HL-60 (cell line): ENCODE results near the gene TAF5L.

Experiments used
- GABPA ChIP-seq: IDR thresholded peaks from 2 replicates; pipeline ENCODE4 v1.6.1; 2012; ENCODE audit warnings: low read depth
- POLR2AphosphoS5 ChIP-seq: IDR thresholded peaks from 2 replicates; pipeline ENCODE4 v1.6.1; 2012; ENCODE audit warnings: low read depth
- SPI1 ChIP-seq: IDR thresholded peaks from 2 replicates; pipeline ENCODE4 v1.6.1; 2012; ENCODE audit warnings: low read depth, mild to moderate bottlenecking, borderline replicate concordance
- TF ChIP-seq, protein P1 (sequence below): IDR thresholded peaks from one replicate; pipeline ENCODE4 v1.5.1; 2011; ENCODE audit warnings: low read length, control low read depth, inconsistent platforms; ENCODE audit not compliant: insufficient read depth
- TF ChIP-seq, protein P2 (sequence below): IDR thresholded peaks from 2 replicates; pipeline ENCODE4 v1.6.1; 2012; ENCODE audit warnings: low read depth; ENCODE audit not compliant: insufficient replicate concordance

DNA sequence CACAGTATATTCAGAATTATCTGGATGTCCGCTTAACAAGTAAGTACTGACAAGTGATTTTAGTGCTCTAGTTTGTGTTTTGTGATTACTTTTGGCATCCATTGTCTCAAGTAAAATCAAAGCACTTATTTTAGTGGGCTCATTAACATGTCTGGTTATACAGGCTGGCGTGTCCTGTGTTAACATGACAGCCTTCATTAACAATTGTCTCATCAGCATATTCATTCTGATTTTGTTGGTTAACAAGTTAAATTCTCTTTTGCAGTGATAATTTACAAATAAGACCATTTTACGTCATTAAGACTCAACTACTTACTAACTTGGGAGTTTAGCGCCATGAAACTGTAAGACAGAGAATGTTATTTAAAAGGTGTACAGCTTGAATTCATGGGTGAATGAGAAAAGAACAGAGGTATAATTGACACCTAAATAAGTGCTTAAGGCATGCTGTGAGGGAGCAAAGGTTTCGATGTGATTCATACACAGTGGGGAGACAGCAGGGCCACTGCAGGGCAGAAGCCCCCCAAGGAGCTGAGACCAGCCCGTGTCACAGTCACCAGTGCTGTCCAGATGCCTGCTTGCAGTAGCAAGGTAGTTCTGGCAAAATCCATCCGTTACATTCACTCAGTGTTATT is 22.4 kb downstream of the TAF5L start:
- no peak for TF ChIP-seq GABPA
- TF ChIP-seq, protein P1, sequence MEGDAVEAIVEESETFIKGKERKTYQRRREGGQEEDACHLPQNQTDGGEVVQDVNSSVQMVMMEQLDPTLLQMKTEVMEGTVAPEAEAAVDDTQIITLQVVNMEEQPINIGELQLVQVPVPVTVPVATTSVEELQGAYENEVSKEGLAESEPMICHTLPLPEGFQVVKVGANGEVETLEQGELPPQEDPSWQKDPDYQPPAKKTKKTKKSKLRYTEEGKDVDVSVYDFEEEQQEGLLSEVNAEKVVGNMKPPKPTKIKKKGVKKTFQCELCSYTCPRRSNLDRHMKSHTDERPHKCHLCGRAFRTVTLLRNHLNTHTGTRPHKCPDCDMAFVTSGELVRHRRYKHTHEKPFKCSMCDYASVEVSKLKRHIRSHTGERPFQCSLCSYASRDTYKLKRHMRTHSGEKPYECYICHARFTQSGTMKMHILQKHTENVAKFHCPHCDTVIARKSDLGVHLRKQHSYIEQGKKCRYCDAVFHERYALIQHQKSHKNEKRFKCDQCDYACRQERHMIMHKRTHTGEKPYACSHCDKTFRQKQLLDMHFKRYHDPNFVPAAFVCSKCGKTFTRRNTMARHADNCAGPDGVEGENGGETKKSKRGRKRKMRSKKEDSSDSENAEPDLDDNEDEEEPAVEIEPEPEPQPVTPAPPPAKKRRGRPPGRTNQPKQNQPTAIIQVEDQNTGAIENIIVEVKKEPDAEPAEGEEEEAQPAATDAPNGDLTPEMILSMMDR, result no peak
- no peak for TF ChIP-seq POLR2AphosphoS5
- no peak for TF ChIP-seq SPI1
- TF ChIP-seq, protein P2, sequence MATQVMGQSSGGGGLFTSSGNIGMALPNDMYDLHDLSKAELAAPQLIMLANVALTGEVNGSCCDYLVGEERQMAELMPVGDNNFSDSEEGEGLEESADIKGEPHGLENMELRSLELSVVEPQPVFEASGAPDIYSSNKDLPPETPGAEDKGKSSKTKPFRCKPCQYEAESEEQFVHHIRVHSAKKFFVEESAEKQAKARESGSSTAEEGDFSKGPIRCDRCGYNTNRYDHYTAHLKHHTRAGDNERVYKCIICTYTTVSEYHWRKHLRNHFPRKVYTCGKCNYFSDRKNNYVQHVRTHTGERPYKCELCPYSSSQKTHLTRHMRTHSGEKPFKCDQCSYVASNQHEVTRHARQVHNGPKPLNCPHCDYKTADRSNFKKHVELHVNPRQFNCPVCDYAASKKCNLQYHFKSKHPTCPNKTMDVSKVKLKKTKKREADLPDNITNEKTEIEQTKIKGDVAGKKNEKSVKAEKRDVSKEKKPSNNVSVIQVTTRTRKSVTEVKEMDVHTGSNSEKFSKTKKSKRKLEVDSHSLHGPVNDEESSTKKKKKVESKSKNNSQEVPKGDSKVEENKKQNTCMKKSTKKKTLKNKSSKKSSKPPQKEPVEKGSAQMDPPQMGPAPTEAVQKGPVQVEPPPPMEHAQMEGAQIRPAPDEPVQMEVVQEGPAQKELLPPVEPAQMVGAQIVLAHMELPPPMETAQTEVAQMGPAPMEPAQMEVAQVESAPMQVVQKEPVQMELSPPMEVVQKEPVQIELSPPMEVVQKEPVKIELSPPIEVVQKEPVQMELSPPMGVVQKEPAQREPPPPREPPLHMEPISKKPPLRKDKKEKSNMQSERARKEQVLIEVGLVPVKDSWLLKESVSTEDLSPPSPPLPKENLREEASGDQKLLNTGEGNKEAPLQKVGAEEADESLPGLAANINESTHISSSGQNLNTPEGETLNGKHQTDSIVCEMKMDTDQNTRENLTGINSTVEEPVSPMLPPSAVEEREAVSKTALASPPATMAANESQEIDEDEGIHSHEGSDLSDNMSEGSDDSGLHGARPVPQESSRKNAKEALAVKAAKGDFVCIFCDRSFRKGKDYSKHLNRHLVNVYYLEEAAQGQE, result no peak
